Keratinocyte (primary cell): Measurements from ENCODE around the gene C11orf68. TPM values are rescaled to one million over a fixed set of nuclear protein-coding genes. Genes with fewer than 3 reads are reported as not detected.

Experiments
- DNase-seq: peaks from one replicate; pipeline ENCODE4 v3.0.0-alpha.2; 2011; ENCODE audit warnings: low read depth, missing footprints, low spot score
- FAIRE-seq: peaks from 2 replicates; lab custom pipeline; 2011; peaks lifted over from hg19 to GRCh38; lab: Jason Lieb, UNC
- H2AFZ ChIP-seq: 2 replicates; pipeline ENCODE4 v1.6.0; 2012; ENCODE audit warnings: low read length, control low read depth, inconsistent platforms; ENCODE audit not compliant: control insufficient read depth
- H3K27ac ChIP-seq: 2 replicates; pipeline ENCODE4 v1.5.1; 2011; ENCODE audit warnings: low read length; ENCODE audit not compliant: control insufficient read depth, insufficient read depth
- H3K27me3 ChIP-seq: 3 replicates; pipeline ENCODE4 v1.6.0; 2011; ENCODE audit warnings: low read length; ENCODE audit not compliant: control insufficient read depth, insufficient read depth; ENCODE audit errors: extremely low read depth
- H3K36me3 ChIP-seq, 2 experiments: 2 replicates in 1 of 2; 3 replicates in 1 of 2; pipeline ENCODE4 v1.5.1; 2011; ENCODE audit warnings: low read length in 2 of 2, mild to moderate bottlenecking in 1 of 2; ENCODE audit not compliant: control insufficient read depth in 2 of 2, insufficient read depth in 2 of 2; ENCODE audit errors: extremely low read depth in 1 of 2
- H3K4me1 ChIP-seq: 3 replicates; pipeline ENCODE4 v1.5.1; 2011; ENCODE audit warnings: low read length; ENCODE audit not compliant: control insufficient read depth, insufficient read depth; ENCODE audit errors: extremely low read depth
- H3K4me2 ChIP-seq: 3 replicates; pipeline ENCODE4 v1.6.0; 2011; ENCODE audit warnings: low read depth, low read length; ENCODE audit not compliant: control insufficient read depth, insufficient read depth; ENCODE audit errors: extremely low read depth
- H3K4me3 ChIP-seq, 3 experiments: fragments of 200-600 bp in 1 of 3; sonication (generic) in 1 of 3; 2 replicates in 2 of 3; 3 replicates in 1 of 3; pipeline ENCODE4 v1.5.1; 2011 to 2016; ENCODE audit warnings: low read length in 3 of 3, mild to moderate bottlenecking in 3 of 3, control low read depth in 2 of 3, inconsistent platforms in 1 of 3, low read depth in 1 of 3, mixed read lengths in 1 of 3, mixed run types in 1 of 3, moderate library complexity in 1 of 3; ENCODE audit not compliant: control insufficient read depth in 2 of 3, insufficient read depth in 2 of 3; ENCODE audit errors: extremely low read depth in 1 of 3
- H3K79me2 ChIP-seq: 2 replicates; pipeline ENCODE4 v1.6.0; 2012; ENCODE audit warnings: low read length; ENCODE audit not compliant: control insufficient read depth, insufficient read depth
- H3K9ac ChIP-seq: 3 replicates; pipeline ENCODE4 v1.6.0; 2011; ENCODE audit warnings: low read length; ENCODE audit not compliant: control insufficient read depth, insufficient read depth; ENCODE audit errors: extremely low read depth
- H3K9me1 ChIP-seq: 3 replicates; pipeline ENCODE4 v1.6.0; 2011; ENCODE audit warnings: low read length; ENCODE audit not compliant: control insufficient read depth, insufficient read depth; ENCODE audit errors: extremely low read depth
- H3K9me3 ChIP-seq: 2 replicates; pipeline ENCODE4 v1.5.1; 2012; ENCODE audit warnings: low read depth, low read length; ENCODE audit not compliant: control insufficient read depth
- H4K20me1 ChIP-seq: 3 replicates; pipeline ENCODE4 v1.6.0; 2011; ENCODE audit warnings: low read length; ENCODE audit not compliant: control insufficient read depth, insufficient read depth; ENCODE audit errors: extremely low read depth
- CTCF ChIP-seq, 3 experiments: IDR thresholded peaks in 1 of 3; conservative IDR thresholded peaks in 1 of 3; optimal IDR thresholded peaks in 1 of 3; 2 replicates in 2 of 3; 3 replicates in 1 of 3; pipeline versions ENCODE3 to v1.5.1; 2011; ENCODE audit warnings: low read length in 3 of 3, mild to moderate bottlenecking in 3 of 3, moderate library complexity in 2 of 3, control low read depth in 1 of 3, inconsistent platforms in 1 of 3; ENCODE audit not compliant: insufficient read depth in 2 of 3; ENCODE audit errors: extremely low read depth in 1 of 3
- EZH2 ChIP-seq: IDR thresholded peaks from one replicate; pipeline ENCODE4 v1.6.1; 2012; ENCODE audit warnings: inconsistent platforms, mild to moderate bottlenecking, low read length, moderate library complexity
- dilution Hi-C: fragments of 300-500 bp; cut with MboI; formaldehyde crosslinking; loops from one replicate; pipeline ENCODE4 v1.7.0; 2020; ENCODE audit warnings: low sequenced_read_pairs; ENCODE audit not compliant: extremely low pct_ligation_motif_present
- polyA plus RNA-seq, 5 experiments: library from polyadenylated mRNA; depleted of rRNA in 3 of 5; stranded (reverse) in 3 of 5; stranded (forward) in 1 of 5; unstranded in 1 of 5; fragments of >200 nt; gene quantifications; 1 replicate in 1 of 5; 2 replicates in 3 of 5; 3 replicates in 1 of 5; pipeline versions ENCODE4 v1.2.1 to v1.2.3, GENCODE V29; 2011 to 2012; ENCODE audit warnings: missing spikeins in 2 of 5, low read depth in 1 of 5, low replicate concordance in 1 of 5

Gene C11orf68
- polyA plus RNA-seq, 1 donor (not counting 4 experiments of a cell fraction or from before 2014, with no cell fraction given): 18.4 TPM

- no peaks in the 10 kb centered on the region for H4K20me1 ChIP-seq
- TF ChIP-seq CTCF (optimal IDR thresholded peaks at IDR 0.05 in 1 of 3, IDR thresholded peaks at IDR 0.05 in 1 of 3, conservative IDR thresholded peaks at IDR 0.05 in 1 of 3; ENCODE audit: extremely low read depth in 1 of 3, insufficient read depth in 2 of 3, low read length in 3 of 3) (no peak), EZH2 (no peak)
- no peak for DNase-seq
These were observed 15.2 kb upstream of the C11orf68 start for GRCh38 chr11:65934014-65934413.

GRCh38 chr11:65932558-65932919, 13.7 kb upstream of the C11orf68 start:
- H3K9ac ChIP-seq: no peak overlapping the region
- H3K4me2 ChIP-seq: no peak overlapping the region
- no peaks in the 10 kb centered on the region for H3K4me1 ChIP-seq
- DNase-seq (no peak), FAIRE-seq (no peak)
- H3K79me2 ChIP-seq: no peaks in the 10 kb centered on the region
- H3K4me3 ChIP-seq: no peak overlapping the region
- no peak overlapping the region for H2AFZ ChIP-seq
- TF ChIP-seq EZH2: no peak
- TF ChIP-seq CTCF (optimal IDR thresholded peaks at IDR 0.05 in 1 of 3, IDR thresholded peaks at IDR 0.05 in 1 of 3, conservative IDR thresholded peaks at IDR 0.05 in 1 of 3; ENCODE audit: extremely low read depth in 1 of 3, insufficient read depth in 2 of 3, low read length in 3 of 3): no peak
- no peaks in the 10 kb centered on the region for H4K20me1 ChIP-seq
- dilution Hi-C loops: no loop called here
- no peaks in the 10 kb centered on the region for H3K9me1 ChIP-seq
- no peaks in the 10 kb centered on the region for H3K9me3 ChIP-seq
- no peaks in the 10 kb centered on the region for H3K27me3 ChIP-seq
- H3K36me3 ChIP-seq: no peaks in the 10 kb centered on the region
- H3K27ac ChIP-seq: no peak overlapping the region

More at GRCh38 chr11:65934014-65934413, 15.2 kb upstream of the C11orf68 start:
- Histone ChIP-seq H3K9me1 (no peaks in the 10 kb centered on the region), H3K9me3 (no peaks in the 10 kb centered on the region), H3K9ac (no peak overlapping the region), H3K4me3 (no peak overlapping the region), H3K79me2 (no peaks in the 10 kb centered on the region), H3K36me3 (no peaks in the 10 kb centered on the region), H3K27ac (no peak overlapping the region), H3K4me2 (no peak overlapping the region), H3K27me3 (no peaks in the 10 kb centered on the region), H2AFZ (no peak overlapping the region), H3K4me1 (no peaks in the 10 kb centered on the region)
- no peak for FAIRE-seq
- dilution Hi-C loops: no loop called here
